Measurements from ENCODE around the gene MSL1. TPM values are rescaled to one million over a fixed set of nuclear protein-coding genes. Genes with fewer than 3 reads are reported as not detected.

MSL1 gene
- total RNA-seq, 3 donors from 2014 or later (not counting 1 experiment from before 2014, with no cell fraction given), result 99.0 to 124 (median 110) TPM

- WGBS (ENCODE audit: insufficient coverage), result 9% methylated on average over 9 of the region's 11 CpGs
Measured at GRCh38 chr17:40075201-40075941, 46.4 kb upstream of the MSL1 start.

GRCh38 chr17:40075942-40076498 is 45.8 kb upstream of the MSL1 start:
- H3K4me3 ChIP-seq (ENCODE audit: low read length), result no peak overlapping the region
- H3K4me1 ChIP-seq (ENCODE audit: control insufficient read depth, insufficient read depth, low read length), result peaks cover 32% of the 10 kb centered on the region
- no peak overlapping the region for H3K27ac ChIP-seq (ENCODE audit: low read length)
- Mint-ChIP-seq H3K27me3 (ENCODE audit: low read depth in 2 of 2) (no peaks in the 10 kb centered on the region), H3K36me3 (no peaks in the 10 kb centered on the region), H3K4me1 (peaks cover 19 to 48% of the 10 kb centered on the region in 2 donors), H3K9me3 (no peaks in the 10 kb centered on the region), H3K4me3 (no peak overlapping the region), H3K27ac (peak overlapping the region in 1 of 2 donors; percentile 74)
- H3K36me3 ChIP-seq (ENCODE audit: control insufficient read depth, insufficient read depth, low read length), result peaks cover 12% of the 10 kb centered on the region
- ATAC-seq, result no peak
- no peaks in the 10 kb centered on the region for H3K9me3 ChIP-seq (ENCODE audit: control insufficient read depth, insufficient read depth, low read length)
- no peaks in the 10 kb centered on the region for H3K27me3 ChIP-seq (ENCODE audit: control insufficient read depth, insufficient read depth, low read length)
- no peak for DNase-seq
- no peak for TF ChIP-seq CTCF (IDR thresholded peaks at IDR 0.05)
- intact Hi-C loops (cut with micrococcal nuclease), result no loop called here
- 76% methylated on average over 8 of the region's 8 CpGs for WGBS (ENCODE audit: insufficient coverage)

More at GRCh38 chr17:40075201-40075941, 46.4 kb upstream of the MSL1 start:
- no peaks in the 10 kb centered on the region for H3K36me3 Mint-ChIP-seq
- peak overlapping the region; percentile 28 for H3K4me3 Mint-ChIP-seq
- intact Hi-C loops (cut with micrococcal nuclease), result no loop called here
- peak; percentile 62 to 84 for DNase-seq
- peaks cover 12% of the 10 kb centered on the region for H3K36me3 ChIP-seq (ENCODE audit: control insufficient read depth, insufficient read depth, low read length)
- no peaks in the 10 kb centered on the region for H3K27me3 ChIP-seq (ENCODE audit: control insufficient read depth, insufficient read depth, low read length)
- no peaks in the 10 kb centered on the region for H3K9me3 ChIP-seq (ENCODE audit: control insufficient read depth, insufficient read depth, low read length)
- no peak overlapping the region for H3K4me3 ChIP-seq (ENCODE audit: low read length)
- H3K4me1 ChIP-seq (ENCODE audit: control insufficient read depth, insufficient read depth, low read length), result peaks cover 38% of the 10 kb centered on the region
- peaks cover 24 to 55% of the 10 kb centered on the region in 2 donors for H3K4me1 Mint-ChIP-seq
- H3K27ac ChIP-seq (ENCODE audit: low read length), result peak overlapping the region; percentile 26
- no peaks in the 10 kb centered on the region for H3K9me3 Mint-ChIP-seq
- ATAC-seq, result peak; percentile 88 to 93 (median 93)
- H3K27ac Mint-ChIP-seq, result peak overlapping the region in 1 of 2 donors; percentile 74
- TF ChIP-seq CTCF (IDR thresholded peaks at IDR 0.05), result peak; percentile 94
- no peaks in the 10 kb centered on the region for H3K27me3 Mint-ChIP-seq (ENCODE audit: low read depth in 2 of 2)

- Mint-ChIP-seq H3K4me3 (no peak overlapping the region), H3K9me3 (no peaks in the 10 kb centered on the region), H3K27me3 (ENCODE audit: low read depth in 2 of 2) (no peaks in the 10 kb centered on the region), H3K27ac (no peak overlapping the region), H3K36me3 (no peaks in the 10 kb centered on the region), H3K4me1 (peaks cover 15 to 43% of the 10 kb centered on the region in 2 donors)
- H3K27ac ChIP-seq (ENCODE audit: low read length), result no peak overlapping the region
- H3K36me3 ChIP-seq (ENCODE audit: control insufficient read depth, insufficient read depth, low read length), result peaks cover 12% of the 10 kb centered on the region
- no peak overlapping the region for H3K4me3 ChIP-seq (ENCODE audit: low read length)
- H3K27me3 ChIP-seq (ENCODE audit: control insufficient read depth, insufficient read depth, low read length), result no peaks in the 10 kb centered on the region
- peaks cover 26% of the 10 kb centered on the region for H3K4me1 ChIP-seq (ENCODE audit: control insufficient read depth, insufficient read depth, low read length)
- H3K9me3 ChIP-seq (ENCODE audit: control insufficient read depth, insufficient read depth, low read length), result no peaks in the 10 kb centered on the region
- no peak for TF ChIP-seq CTCF (IDR thresholded peaks at IDR 0.05)
- no peak for ATAC-seq
- WGBS (ENCODE audit: insufficient coverage), result 95% methylated on average over 4 of the region's 7 CpGs
- DNase-seq, result no peak
- intact Hi-C loops (cut with micrococcal nuclease), result no loop called here
Measured at GRCh38 chr17:40076591-40076990, 45.2 kb upstream of the MSL1 start.
